Measurements from ENCODE around the gene SRPX. TPM values are rescaled to one million over a fixed set of nuclear protein-coding genes. Genes with fewer than 3 reads are reported as not detected.

SRPX gene
- polyA plus RNA-seq, 1 donor from 2014 or later, result not detected

DNA sequence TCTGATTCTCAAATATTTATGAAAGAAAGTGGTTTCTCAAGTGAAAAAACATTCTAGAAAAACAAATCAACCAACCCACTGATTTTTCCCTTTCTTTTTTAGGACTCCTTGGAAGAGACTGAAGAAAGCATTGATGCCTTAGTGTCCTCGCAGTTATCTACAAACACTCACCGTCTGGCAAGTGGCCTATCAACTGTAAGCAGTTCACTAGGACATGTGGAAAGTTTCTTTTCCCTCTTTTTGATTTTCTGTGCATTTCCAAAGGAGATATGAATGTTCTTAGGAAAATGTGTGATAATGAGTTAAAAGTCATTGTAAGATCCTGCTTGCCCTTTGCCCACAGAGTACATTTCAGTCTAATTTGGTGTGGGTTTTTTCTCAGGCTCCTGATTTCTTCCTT is 118.4 kb downstream of the SRPX start:
- H3K27me3 Mint-ChIP-seq, result peaks cover 3% of the 10 kb centered on the region
- peaks cover 0 to 12% (median 5%) of the 10 kb centered on the region in 3 donors for H3K9me3 Mint-ChIP-seq
- H3K4me1 Mint-ChIP-seq, result peaks cover 0 to 3% (median 0%) of the 10 kb centered on the region in 3 donors
- H3K27ac Mint-ChIP-seq, result no peak overlapping the region
- H3K36me3 Mint-ChIP-seq, result peaks cover 3% of the 10 kb centered on the region
- no peak overlapping the region for H3K4me3 Mint-ChIP-seq

GRCh38 chrX:38099688-38100087 is 121.0 kb downstream of the SRPX start:
- H3K27me3 Mint-ChIP-seq, result peaks cover 7% of the 10 kb centered on the region
- no peak overlapping the region for H3K4me3 Mint-ChIP-seq
- H3K36me3 Mint-ChIP-seq, result peaks cover 3% of the 10 kb centered on the region
- H3K9me3 Mint-ChIP-seq, result peaks cover 0 to 12% (median 5%) of the 10 kb centered on the region in 3 donors
- peaks cover 0 to 3% (median 0%) of the 10 kb centered on the region in 3 donors for H3K4me1 Mint-ChIP-seq
- no peak overlapping the region for H3K27ac Mint-ChIP-seq

Other genes with a start within 250 kb of the SRPX start
- not detected for gene SYTL5, start 214.3 kb downstream of the SRPX start, polyA plus RNA-seq
- gene RPGR, start 106.6 kb upstream of the SRPX start, polyA plus RNA-seq, result 3.7 TPM
- gene OTC, start 131.7 kb upstream of the SRPX start, polyA plus RNA-seq, result not detected

Measured in IgD-negative memory B cell (primary cell).